Suppressor macrophage treated with lipopolysaccharide for 4 hours (primary cell): Measurements from ENCODE around the gene SEPTIN10.
"Not testable (repeated sequence)": the region's sequence is repeated elsewhere in the genome, so short reads cannot be mapped to it uniquely, and the experiment has no call there.

ENCODE experiments used
- DNase-seq: peaks from one replicate; pipeline ENCODE4 v3.0.0-alpha.2; 2020

Gene SEPTIN10

GRCh38 chr2:109613922-109614714, at the start of gene SEPTIN10, which contains the start of gene SOWAHC:
TSS of gene SEPTIN10 (minus strand) at chr2:109613966. CDS start at chr2:109613827, 139 bp downstream.
TSS of gene SOWAHC (plus strand) at chr2:109614364. CDS start at chr2:109614490, 126 bp downstream.
- DNase-seq = peak; percentile 98

GRCh38 chr2:109662889-109663288, 49.1 kb upstream of the SEPTIN10 start:
- peak; percentile 5 for DNase-seq

GRCh38 chr2:109660046-109660860, 46.5 kb upstream of the SEPTIN10 start:
- no peak for DNase-seq

DNA sequence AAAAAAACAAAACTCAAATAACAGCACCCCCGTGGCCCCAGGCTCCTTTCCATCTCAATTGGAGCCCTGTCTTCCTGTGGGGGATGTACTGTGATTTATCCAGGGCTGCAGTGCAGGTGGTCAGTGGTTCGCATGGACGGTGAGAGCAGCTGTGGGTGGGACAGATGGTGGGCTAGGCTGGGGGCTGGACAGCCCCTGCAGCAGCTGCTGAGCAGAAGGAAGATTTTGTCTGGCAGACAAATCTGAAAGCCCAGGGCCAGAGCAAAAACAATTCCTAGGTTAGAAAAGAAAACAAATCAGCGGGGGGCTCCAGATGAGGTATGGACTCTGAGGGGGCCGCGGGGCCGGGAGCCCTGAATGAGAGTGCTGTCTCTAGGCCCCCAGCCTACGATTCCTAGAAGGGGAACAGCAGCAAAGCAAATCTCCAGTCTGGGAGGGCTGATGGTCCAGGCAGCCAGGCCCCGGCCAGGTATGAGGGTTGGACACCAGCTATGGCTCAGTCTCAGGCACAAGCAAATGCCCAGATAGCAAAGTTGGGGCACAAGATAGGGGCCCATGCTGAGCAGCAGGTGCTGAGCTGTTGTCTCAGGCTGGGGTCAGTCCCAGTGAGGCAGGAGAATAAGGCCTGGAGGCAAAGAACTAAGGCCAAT, 45.8 kb upstream of the SEPTIN10 start:
- no peak for DNase-seq

GRCh38 chr2:109655287-109655686, 41.5 kb upstream of the SEPTIN10 start:
- DNase-seq = no peak

DNA sequence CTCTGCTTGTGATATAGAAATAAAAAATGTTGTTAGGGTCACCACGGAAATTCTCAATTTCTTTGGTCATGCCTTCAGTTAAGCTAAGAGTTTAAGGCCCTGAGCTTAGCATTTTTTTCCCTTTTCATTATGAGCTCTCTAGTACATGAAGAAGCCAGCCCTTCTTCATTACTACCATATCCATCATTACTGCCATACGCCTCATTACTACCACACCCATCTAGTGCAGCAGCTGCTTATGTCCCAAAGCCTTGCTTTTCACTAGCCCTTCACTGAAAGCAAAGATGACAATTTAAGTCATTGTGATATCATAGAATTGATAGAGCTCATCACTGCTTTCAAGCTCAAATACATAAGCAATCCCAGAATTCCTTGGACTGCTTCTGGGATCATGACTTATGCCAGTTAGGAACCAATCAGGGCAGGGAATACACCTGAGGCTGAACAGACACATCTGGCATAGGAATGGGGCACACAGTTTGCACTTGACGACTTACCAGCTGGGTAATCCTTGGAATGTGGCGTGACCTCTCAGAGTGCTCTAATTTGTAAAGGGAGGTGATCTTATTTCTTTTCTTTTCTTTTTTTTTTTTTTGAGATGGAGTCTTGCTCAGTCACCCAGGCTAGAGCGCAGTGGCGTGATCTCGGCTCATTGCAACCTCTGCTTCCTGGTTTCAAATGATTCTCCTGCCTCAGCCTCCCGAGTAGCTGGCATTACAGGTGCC, 40.7 kb upstream of the SEPTIN10 start:
- DNase-seq = no peak

GRCh38 chr2:109649736-109650695, 36.2 kb upstream of the SEPTIN10 start:
- DNase-seq = no peak

GRCh38 chr2:109648041-109648527, 34.3 kb upstream of the SEPTIN10 start:
- no peak for DNase-seq

GRCh38 chr2:109647636-109648035, 33.9 kb upstream of the SEPTIN10 start:
- no peak for DNase-seq

DNA sequence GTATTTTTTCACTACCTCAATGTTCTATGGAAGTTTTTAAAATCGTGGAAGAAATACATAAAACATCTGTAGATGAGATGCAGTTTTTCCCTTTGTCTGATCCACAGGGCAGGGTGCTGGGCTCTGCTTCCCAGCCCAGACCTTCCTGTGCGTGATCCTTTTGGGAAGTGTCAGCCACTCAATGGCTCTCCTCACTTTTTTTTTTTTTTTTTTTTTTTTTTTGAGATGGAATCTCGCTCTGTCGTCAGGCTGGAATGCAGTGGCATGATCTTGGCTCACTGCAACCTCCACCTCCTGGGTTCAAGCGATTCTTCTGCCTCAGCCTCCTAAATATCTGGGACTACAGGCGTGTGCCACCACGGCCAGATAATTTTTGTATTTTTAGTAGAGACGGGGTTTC, 33.2 kb upstream of the SEPTIN10 start:
- DNase-seq = no peak

DNA sequence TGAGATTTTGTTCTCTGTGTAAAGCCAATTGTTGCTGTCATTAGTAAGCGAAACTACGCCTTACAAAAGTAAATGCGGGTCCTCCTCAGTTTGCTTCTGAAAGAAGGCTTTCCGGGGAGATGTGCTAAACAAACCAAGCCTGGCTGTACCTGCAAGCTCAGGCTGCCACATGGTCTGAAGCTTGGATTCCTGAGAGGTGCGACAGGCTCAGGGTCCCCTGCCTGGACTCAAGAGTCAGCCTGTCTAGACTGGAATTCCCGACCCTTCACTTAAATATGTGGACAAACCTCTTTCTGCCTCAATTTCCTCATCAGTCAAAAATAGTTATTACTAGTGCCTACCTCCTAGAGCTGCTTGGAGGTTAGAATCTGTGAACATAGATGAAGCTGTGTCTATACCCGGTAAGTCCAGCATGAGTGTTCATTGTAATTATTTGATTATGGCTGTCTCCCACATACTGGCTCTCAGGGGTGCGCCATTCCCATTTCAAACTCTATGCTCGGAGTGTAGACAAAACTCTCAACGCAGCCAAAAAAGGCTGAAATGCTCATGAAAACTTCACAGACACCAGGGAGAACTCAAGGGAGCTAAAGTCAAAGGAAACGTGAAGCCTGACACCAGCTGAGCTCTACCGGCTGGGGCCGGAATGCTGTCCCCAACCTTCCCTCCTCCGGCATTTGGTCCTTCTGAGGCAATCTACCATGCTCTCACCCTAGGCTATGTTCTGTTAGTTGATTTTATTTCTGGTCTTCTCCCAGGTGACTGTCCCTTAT, 31.8 kb upstream of the SEPTIN10 start:
- DNase-seq = no peak

- DNase-seq = peak; percentile 31
Measured at GRCh38 chr2:109644571-109645275, 31.0 kb upstream of the SEPTIN10 start.

DNA sequence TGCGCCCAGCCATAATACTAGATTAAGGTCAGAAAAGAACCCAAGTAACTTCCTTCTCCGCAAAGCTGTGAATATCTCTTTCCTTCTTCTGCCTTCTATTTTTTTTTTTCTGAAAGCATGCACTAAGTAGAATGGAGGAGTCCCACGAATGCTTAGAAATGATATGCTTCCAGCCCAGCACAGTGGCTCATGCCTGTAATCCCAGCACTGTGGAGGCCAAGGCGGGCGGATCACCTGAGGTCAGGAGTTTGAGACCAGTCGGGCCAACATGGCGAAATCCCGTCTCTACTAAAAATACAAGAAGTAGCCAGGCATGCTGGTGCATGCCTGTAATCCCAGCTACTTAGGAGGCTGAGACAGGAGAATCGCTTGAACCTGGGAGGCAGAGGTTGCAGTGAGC, 26.2 kb upstream of the SEPTIN10 start:
- not testable (repeated sequence) for DNase-seq

DNA sequence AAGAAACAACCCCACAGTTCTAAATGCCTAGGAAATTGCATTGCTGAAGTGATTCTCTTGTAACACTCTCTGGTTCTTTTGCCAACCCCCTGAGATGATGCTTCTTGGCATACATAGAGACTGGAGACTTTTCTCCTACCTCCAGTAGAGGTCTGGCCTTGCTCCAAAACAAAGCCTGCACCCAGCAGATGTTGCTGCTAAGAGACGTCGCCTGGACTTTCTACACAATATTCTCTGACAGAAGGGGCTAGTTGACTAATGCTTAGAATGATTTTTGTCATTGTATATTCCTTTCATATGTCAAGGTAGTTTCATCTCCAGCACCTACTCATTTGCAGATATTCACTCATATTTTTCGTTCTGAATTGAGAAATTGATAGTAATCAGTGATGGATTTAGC, 25.0 kb upstream of the SEPTIN10 start:
- DNase-seq = no peak

- peak; percentile 73 for DNase-seq
Measured at GRCh38 chr2:109637749-109638570, 24.2 kb upstream of the SEPTIN10 start.

DNA sequence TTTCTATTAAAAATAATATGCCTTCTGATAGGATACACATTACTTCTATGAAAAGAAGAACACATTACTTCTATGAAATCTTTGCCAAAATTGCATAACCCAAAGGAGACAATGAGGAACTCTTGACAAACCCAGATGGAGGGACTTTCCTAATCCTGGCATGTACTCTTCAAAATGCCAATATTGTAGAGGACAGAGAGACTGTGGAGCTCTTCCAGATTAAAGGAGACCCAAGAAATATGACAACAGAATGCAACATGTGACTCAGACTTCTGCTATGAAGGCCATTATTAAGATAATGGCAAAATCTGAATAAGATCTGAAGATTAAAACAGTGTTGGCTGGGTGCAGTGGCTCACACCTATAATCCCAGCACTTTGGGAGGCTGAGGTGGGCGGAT, 22.6 kb upstream of the SEPTIN10 start:
- DNase-seq = peak; percentile 91

- DNase-seq = no peak
Measured at GRCh38 chr2:109635426-109636304, 21.9 kb upstream of the SEPTIN10 start.
